DMS153 treated with DMSO at 0.1 percent for 48 hours (cell line): Measurements from ENCODE around the gene PIK3R4.

Experiments used
- DNase-seq: peaks from one replicate; lab custom pipeline; 2025; ENCODE audit not compliant: unreplicated experiment; lab: John Stamatoyannopoulos, UW

Gene PIK3R4

DNA sequence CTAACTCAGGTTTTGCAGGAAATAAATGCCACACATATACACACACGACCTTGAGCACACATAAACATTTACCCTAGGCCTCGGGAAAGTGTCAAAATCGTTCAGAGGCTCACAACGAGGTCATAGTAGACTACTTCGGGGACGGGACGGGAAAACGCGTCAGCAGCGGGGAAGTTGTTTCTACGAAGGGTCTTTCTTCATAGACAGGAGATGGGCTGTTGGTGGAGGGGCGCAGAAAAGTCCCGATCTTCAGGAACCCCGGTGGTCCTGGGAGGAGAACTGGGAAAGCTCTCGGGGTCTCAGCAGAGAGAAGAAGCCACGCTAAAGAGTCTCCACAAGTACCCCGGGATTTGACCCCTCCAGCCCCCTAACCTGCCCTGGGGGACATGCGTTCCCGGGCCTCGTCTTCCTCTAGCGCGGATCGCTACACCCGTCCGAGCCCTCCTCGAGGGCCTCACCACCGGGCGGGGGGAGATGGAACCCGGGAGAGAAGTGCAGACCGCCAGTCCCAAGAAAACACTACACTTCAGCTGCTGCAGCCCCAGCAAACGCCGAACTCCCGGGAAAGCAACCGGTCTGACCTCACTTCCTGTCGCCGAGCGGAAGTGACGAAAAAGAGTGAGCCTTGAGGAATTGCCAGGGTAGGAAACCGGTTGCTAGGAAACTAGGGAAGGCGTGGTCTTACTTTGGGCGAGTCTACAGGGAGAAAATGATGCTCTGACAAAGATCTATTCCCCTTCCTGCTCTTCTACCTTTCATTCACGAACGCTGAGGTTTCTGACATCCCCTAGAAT, at the start of gene PIK3R4:
Gene PIK3R4, minus strand, starts transcription at position 584 of the 794 bp plus-strand sequence. CDS start 1,611 bp downstream, outside the sequence.
- peak; percentile 96 for DNase-seq

- DNase-seq, result no peak
Observed at GRCh38 chr3:130795396-130795795, 48.8 kb upstream of the PIK3R4 start.

DNA sequence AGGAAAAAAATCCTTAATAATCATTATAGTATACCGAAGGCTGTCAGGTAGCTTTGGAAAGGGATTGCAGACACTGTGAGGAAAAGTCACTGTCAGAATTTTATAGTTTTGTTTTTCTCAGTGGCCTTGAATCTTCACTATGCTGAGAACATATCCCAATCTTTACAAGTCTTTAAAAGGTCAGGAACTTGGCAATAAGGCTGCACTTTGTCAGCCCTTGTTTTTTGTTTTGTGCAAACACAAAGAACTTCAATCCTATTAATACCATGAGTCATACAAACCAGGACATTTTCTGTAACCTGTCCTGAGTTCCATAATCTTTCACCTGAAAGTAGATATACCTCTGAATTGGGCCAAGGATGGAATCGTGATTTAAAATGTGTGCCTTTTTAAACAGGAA, 45.6 kb upstream of the PIK3R4 start:
- no peak for DNase-seq

- no peak for DNase-seq
Observed at GRCh38 chr3:130789782-130790322, 43.2 kb upstream of the PIK3R4 start.

GRCh38 chr3:130787422-130788068, 40.9 kb upstream of the PIK3R4 start:
- no peak for DNase-seq

GRCh38 chr3:130786306-130786705, 39.7 kb upstream of the PIK3R4 start:
- DNase-seq, result no peak

GRCh38 chr3:130783629-130784028, 37.0 kb upstream of the PIK3R4 start:
- DNase-seq, result no peak

- no peak for DNase-seq
Observed at GRCh38 chr3:130779486-130779885, 32.9 kb upstream of the PIK3R4 start.

DNA sequence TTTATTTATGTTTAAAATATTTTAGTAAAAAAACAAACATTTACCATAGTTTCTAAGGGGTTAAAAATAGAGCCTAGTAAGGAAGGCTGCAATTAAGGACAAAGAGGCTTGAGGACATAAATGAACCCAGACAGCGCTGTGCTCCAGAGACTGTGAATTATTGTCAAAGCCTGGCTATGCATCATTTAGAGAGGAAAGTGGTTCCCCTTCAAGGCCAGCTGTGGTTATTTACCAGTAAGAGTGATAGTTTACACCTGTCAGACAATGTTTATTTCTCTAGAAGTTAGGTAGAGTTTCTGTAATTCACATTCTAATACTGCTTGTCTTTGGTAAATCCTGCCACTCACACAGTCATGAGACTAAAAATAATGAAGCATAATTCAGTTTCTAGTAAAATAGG, 32.4 kb upstream of the PIK3R4 start:
- no peak for DNase-seq

DNA sequence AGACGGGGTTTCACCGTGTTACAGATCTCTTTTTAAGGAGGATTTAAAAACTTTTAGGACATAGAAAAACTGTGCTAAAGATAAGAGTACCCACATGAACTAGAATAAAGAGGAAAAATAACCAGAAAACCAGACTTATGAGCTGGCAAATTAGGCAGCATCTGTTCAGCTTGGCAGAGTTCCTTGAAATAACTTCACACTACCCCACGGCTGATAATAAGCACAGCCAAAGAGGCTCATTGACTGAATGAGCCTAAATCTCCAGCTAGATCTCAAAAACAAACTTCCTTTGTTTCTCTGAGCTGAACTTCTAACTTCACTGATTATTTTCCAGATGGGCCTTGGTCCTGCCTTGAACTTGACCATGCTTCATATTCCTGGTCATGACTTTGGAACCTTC, 26.7 kb upstream of the PIK3R4 start:
- DNase-seq, result no peak

- no peak for DNase-seq
Observed at GRCh38 chr3:130772129-130772528, 25.5 kb upstream of the PIK3R4 start.

GRCh38 chr3:130770644-130771043, 24.0 kb upstream of the PIK3R4 start:
- DNase-seq, result no peak

- DNase-seq, result no peak
Observed at GRCh38 chr3:130761730-130762311, 15.2 kb upstream of the PIK3R4 start.

- DNase-seq, result no peak
Observed at GRCh38 chr3:130760922-130761321, 14.3 kb upstream of the PIK3R4 start.

GRCh38 chr3:130759692-130760338, 13.2 kb upstream of the PIK3R4 start:
- DNase-seq, result peak; percentile 39

DNA sequence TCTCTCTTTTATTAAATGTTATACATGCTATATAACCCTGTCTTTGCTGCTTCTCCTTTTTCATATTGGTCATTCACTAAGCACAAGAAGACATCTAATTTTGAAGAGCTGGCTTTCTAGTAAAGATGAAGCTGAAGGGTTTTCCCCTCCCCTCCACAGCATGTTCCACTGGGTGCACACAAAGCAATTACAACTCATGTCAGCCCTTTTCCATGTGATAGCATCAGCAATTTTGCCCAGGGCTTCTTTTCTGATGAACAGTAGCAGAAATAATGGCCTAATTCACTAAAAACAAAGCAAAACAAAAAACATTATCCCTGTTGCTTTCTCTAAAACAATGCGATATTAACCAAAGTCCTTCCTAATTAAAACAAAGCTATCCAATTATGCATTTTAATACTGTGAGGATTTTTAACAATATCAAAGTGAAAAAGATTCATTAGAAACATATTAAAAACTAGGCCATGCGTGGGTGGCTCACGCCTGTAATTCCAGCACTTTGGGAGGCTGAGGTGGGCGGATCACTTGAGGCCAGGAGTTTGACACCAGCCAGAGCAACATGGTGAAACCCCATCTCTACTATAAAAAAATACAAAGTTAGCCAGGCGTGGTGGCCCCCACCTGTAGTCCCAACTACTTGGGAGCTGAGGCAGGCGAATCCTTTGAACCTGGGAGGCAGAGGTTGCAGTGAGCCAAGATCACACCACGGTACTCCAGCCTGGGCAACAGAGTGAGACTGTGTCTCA, 12.2 kb upstream of the PIK3R4 start:
- no peak for DNase-seq

- no peak for DNase-seq
Observed at GRCh38 chr3:130757611-130758150, 11.1 kb upstream of the PIK3R4 start.

- no peak for DNase-seq
Observed at GRCh38 chr3:130755666-130756065, 9.0 kb upstream of the PIK3R4 start.

DNA sequence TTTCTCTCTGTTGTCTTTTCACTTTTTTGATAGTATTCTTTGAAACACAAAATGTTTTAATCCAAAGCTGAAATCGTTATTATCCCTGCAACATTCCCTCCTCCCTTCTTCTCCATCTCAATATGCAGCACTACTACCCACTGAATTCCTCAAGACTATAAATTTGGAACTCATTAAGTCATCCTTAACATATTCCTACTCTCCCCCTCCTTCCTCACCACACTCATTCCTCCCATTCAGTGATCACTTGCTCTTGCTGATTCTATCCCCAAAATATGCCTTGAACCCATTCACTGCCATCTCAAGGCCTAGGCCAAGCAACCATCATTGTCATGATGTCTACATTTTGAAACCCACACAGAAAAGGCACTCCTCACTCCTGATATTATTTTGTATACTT, 2.4 kb upstream of the PIK3R4 start:
- no peak for DNase-seq

DNA sequence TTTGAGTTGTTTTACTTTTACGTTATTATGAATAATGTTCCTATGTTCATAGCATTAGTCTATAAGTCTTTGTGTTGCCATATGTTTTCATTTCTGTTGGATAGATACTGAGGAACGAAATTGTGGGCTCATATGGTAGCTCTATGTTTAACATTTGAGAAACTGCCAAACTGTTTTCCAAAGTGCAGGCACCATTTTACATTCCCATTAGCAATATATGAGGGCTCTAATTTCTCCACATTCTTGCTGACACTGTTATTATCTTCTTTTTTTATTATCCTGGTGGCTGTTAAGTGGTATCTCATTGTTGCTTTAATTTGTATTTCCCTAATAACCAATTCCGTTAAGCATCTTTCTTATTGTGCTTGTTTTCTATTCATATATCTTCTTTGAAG, 1.8 kb upstream of the PIK3R4 start:
- DNase-seq, result no peak
